Panc1 (cell line): ENCODE measurements around the gene POLD2. TPM values are rescaled to one million over a fixed set of nuclear protein-coding genes. Genes with fewer than 3 reads are reported as not detected.

Experiments
- ATAC-seq: fragments of 200-7000 bp; cut with Tn5 transposase; 2 replicates; pipeline ENCODE4 v1.9.1; 2020; ENCODE audit warnings: mild to moderate bottlenecking, moderate library complexity
- BruUV-seq: library from RNA; stranded (reverse); fragments of 400-500 nt; replicated peaks from 2 replicates; lab custom pipeline; 2021; lab: Mats Ljungman, UMichigan
- CTCF ChIA-PET: fragments of 300-600 bp; sonication (Branson Sonifier 250); formaldehyde crosslinking; loops from one replicate; lab custom pipeline; 2022; ENCODE audit warnings: antibody characterized with exemption; lab: Charles Lee
- POLR2A ChIA-PET: fragments of 300-600 bp; sonication (Branson Sonifier 250); formaldehyde crosslinking; loops from one replicate; lab custom pipeline; 2022; ENCODE audit warnings: antibody characterized with exemption; lab: Charles Lee
- DNase-seq: peaks from one replicate; pipeline ENCODE4 v3.0.0-alpha.2; 2010; ENCODE audit warnings: low read depth, low spot score
- H3K27ac ChIP-seq: 2 replicates; pipeline ENCODE4 v1.5.1; 2011; ENCODE audit warnings: mild to moderate bottlenecking, low read length, inconsistent platforms
- H3K27me3 ChIP-seq: fragments of 200-500 bp; sonication (Bioruptor generic); 2 replicates; pipeline ENCODE4 v1.6.0; 2014; ENCODE audit warnings: low read length, inconsistent platforms; ENCODE audit not compliant: control insufficient read depth, insufficient read depth
- H3K36me3 ChIP-seq: fragments of 200-500 bp; sonication (Bioruptor generic); 2 replicates; pipeline ENCODE4 v1.5.1; 2014; ENCODE audit warnings: inconsistent platforms, mild to moderate bottlenecking, low read length, moderate library complexity; ENCODE audit not compliant: control insufficient read depth, insufficient read depth
- H3K4me1 ChIP-seq: 2 replicates; pipeline ENCODE4 v1.5.1; 2011; ENCODE audit warnings: inconsistent platforms, mild to moderate bottlenecking, low read length, moderate library complexity; ENCODE audit not compliant: control insufficient read depth, insufficient read depth
- H3K4me3 ChIP-seq, 2 experiments: 2 replicates each; pipeline ENCODE4 v1.5.1; 2011 to 2012; ENCODE audit warnings: low read depth in 2 of 2, low read length in 2 of 2, mild to moderate bottlenecking in 2 of 2, inconsistent platforms in 1 of 2, moderate library complexity in 1 of 2
- H3K9me3 ChIP-seq: fragments of 200-500 bp; sonication (Bioruptor generic); 2 replicates; pipeline ENCODE4 v1.5.1; 2014; ENCODE audit warnings: low read depth, mild to moderate bottlenecking, inconsistent platforms, low read length, moderate library complexity; ENCODE audit not compliant: control insufficient read depth, insufficient read depth
- POLR2AphosphoS5 ChIP-seq: IDR thresholded peaks from 2 replicates; pipeline ENCODE4 v1.6.1; 2012; ENCODE audit warnings: mild to moderate bottlenecking, low read depth, low read length, moderate library complexity
- SIN3A ChIP-seq: IDR thresholded peaks from 2 replicates; pipeline ENCODE4 v1.6.1; 2012; ENCODE audit warnings: low read depth, mild to moderate bottlenecking, low read length, moderate library complexity, borderline replicate concordance; ENCODE audit not compliant: insufficient read depth
- TCF7L2 ChIP-seq: IDR thresholded peaks from 2 replicates; pipeline ENCODE4 v1.6.1; 2011; ENCODE audit warnings: mild to moderate bottlenecking, low read depth, low read length, inconsistent platforms
- in situ Hi-C: cut with HindIII; loops from 2 replicates; pipeline ENCODE4 v1.10.0; 2016; ENCODE audit warnings: low sequenced_read_pairs, low pct_unique_long_range_greater_than_20kb
- intact Hi-C: fragments of 100-400 bp; cut with micrococcal nuclease; formaldehyde crosslinking; loops from one replicate; pipeline ENCODE4 v1.10.0; 2022; ENCODE audit not compliant: unreplicated experiment
- total RNA-seq: library from RNA; stranded (reverse); gene quantifications from one replicate; pipeline ENCODE4 v1.2.1, GENCODE V29; 2021; ENCODE audit not compliant: unreplicated experiment
- TF ChIP-seq, protein P1 (sequence below): fragments of 450-650 bp; IDR thresholded peaks from 2 replicates; pipeline ENCODE4 v1.5.1; 2017; ENCODE audit warnings: mild to moderate bottlenecking
- TF ChIP-seq, protein P2 (sequence below), 2 experiments: IDR thresholded peaks; 2 replicates each; pipeline ENCODE4 v1.6.1; 2011 to 2012; ENCODE audit warnings: low read depth in 2 of 2, control low read depth in 1 of 2, low read length in 1 of 2, mild to moderate bottlenecking in 1 of 2, moderate library complexity in 1 of 2; ENCODE audit not compliant: insufficient read depth in 1 of 2

The POLD2 gene
- total RNA-seq, 1 experiment from 2014 or later: 195 TPM

DNA sequence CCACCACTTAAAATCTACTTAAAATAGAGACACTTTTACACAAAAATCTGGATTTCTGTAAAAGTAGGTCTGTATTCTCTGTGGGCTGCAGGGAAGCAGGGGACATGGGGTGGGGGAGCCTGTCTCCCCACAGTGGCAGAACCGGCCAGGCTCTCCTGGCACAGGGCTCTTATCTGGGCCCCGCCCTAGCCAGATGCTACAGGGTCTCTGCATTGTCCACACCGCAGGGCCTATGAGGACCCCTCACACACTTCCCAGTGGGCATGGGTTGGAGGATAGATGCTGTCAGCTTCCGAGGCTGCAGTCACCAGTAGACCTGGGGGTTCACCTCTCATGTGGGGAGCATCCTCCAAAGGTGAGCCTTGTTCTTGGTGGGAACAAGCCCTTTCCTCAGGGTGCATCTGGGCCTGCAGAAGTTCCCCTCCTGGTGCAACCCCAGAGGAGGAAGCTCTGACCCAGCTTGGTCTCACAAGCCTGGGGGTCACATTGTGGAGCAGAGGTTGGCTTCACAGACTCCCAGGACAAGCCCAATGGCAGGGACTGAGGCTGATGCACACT lies 33.2 kb upstream of the POLD2 start:
- no peak for TF ChIP-seq POLR2AphosphoS5
- TF ChIP-seq SIN3A: no peak
- TF ChIP-seq, protein P1, sequence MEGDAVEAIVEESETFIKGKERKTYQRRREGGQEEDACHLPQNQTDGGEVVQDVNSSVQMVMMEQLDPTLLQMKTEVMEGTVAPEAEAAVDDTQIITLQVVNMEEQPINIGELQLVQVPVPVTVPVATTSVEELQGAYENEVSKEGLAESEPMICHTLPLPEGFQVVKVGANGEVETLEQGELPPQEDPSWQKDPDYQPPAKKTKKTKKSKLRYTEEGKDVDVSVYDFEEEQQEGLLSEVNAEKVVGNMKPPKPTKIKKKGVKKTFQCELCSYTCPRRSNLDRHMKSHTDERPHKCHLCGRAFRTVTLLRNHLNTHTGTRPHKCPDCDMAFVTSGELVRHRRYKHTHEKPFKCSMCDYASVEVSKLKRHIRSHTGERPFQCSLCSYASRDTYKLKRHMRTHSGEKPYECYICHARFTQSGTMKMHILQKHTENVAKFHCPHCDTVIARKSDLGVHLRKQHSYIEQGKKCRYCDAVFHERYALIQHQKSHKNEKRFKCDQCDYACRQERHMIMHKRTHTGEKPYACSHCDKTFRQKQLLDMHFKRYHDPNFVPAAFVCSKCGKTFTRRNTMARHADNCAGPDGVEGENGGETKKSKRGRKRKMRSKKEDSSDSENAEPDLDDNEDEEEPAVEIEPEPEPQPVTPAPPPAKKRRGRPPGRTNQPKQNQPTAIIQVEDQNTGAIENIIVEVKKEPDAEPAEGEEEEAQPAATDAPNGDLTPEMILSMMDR: no peak
- TF ChIP-seq TCF7L2: no peak
- TF ChIP-seq, protein P2, sequence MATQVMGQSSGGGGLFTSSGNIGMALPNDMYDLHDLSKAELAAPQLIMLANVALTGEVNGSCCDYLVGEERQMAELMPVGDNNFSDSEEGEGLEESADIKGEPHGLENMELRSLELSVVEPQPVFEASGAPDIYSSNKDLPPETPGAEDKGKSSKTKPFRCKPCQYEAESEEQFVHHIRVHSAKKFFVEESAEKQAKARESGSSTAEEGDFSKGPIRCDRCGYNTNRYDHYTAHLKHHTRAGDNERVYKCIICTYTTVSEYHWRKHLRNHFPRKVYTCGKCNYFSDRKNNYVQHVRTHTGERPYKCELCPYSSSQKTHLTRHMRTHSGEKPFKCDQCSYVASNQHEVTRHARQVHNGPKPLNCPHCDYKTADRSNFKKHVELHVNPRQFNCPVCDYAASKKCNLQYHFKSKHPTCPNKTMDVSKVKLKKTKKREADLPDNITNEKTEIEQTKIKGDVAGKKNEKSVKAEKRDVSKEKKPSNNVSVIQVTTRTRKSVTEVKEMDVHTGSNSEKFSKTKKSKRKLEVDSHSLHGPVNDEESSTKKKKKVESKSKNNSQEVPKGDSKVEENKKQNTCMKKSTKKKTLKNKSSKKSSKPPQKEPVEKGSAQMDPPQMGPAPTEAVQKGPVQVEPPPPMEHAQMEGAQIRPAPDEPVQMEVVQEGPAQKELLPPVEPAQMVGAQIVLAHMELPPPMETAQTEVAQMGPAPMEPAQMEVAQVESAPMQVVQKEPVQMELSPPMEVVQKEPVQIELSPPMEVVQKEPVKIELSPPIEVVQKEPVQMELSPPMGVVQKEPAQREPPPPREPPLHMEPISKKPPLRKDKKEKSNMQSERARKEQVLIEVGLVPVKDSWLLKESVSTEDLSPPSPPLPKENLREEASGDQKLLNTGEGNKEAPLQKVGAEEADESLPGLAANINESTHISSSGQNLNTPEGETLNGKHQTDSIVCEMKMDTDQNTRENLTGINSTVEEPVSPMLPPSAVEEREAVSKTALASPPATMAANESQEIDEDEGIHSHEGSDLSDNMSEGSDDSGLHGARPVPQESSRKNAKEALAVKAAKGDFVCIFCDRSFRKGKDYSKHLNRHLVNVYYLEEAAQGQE (IDR thresholded peaks at IDR 0.05; ENCODE audit: insufficient read depth in 1 of 2, low read depth in 2 of 2, low read length in 1 of 2): no peak
- no peak for ATAC-seq
- Histone ChIP-seq H3K4me1 (0 out of 2 replicates have a peak, but pooled peaks cover 4% of the 10 kb centered on the region), H3K36me3 (no peaks in the 10 kb centered on the region), H3K27me3 (no peaks in the 10 kb centered on the region), H3K4me3 (no peak overlapping the region), H3K27ac (no peak overlapping the region), H3K9me3 (no peaks in the 10 kb centered on the region)
- ChIA-PET CTCF (no interaction called here), POLR2A (interaction anchor here (0.6 kb wide), 1 partner anchor 422 kb away, joined by 7 read pairs; no protein-coding TSS in a partner anchor)
- BruUV-seq: no TSS peak
- no peak for DNase-seq
- intact Hi-C loops (no loop called here), in situ Hi-C loops (no loop called here)

DNA sequence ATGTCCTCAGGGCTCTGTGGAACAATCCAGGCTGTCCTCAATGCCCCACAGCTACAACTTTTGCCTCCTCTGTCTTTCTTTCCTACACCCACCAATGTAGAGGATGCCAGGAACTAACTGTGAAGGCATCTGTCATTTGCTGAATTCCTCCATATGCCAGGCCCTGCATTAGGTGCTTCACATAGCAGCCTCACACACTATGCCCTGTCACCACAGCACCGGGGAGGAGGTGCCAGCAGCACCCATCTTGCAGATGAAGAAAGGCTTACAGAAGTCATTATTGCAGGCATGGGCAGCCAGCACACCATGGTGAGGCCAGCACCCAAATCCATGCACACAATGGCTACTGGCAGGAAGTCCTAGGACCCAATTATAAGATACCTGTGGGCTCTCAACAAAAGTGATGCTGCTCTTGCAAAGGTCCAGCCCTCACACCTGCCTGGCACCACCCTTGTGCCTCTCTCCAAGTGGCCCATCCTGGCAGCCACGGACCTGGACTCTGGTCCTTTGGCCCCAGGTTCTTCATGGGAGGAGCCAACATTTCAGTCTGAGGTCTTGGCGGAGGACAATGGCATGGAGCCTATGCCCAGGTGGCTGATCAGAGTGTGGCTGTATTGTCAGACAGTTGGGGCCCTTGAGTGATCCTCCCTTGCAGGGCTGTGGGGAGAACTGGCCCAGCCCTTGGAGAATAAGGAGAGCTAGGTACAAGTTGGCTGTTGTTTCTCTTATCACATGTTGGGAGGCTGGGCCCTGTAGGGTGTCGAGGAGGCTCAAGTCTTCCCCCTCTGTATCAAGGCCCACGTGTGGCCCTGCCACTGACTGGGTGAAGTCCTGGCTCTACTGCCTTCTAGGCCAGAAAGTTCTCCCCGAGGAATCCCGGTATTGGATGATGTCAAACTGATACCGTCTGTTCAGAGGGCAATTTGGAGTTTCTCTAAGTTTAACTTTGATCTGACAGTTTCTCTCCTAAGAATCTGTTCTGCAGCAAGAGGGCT lies 32.1 kb upstream of the POLD2 start:
- DNase-seq (no peak), ATAC-seq (no peak)
- H3K36me3 ChIP-seq: no peaks in the 10 kb centered on the region
- no peaks in the 10 kb centered on the region for H3K9me3 ChIP-seq
- no TSS peak for BruUV-seq
- intact Hi-C loops: no loop called here
- CTCF ChIA-PET: no interaction called here
- no peaks in the 10 kb centered on the region for H3K27me3 ChIP-seq
- no peak overlapping the region for H3K27ac ChIP-seq
- in situ Hi-C loops: no loop called here
- H3K4me3 ChIP-seq: no peak overlapping the region
- POLR2A ChIA-PET: no interaction called here
- H3K4me1 ChIP-seq: 0 out of 2 replicates have a peak, but pooled peaks cover 4% of the 10 kb centered on the region
- TF ChIP-seq SIN3A (no peak), POLR2AphosphoS5 (no peak), TCF7L2 (no peak)
- TF ChIP-seq, protein P2 (IDR thresholded peaks at IDR 0.05; ENCODE audit: insufficient read depth in 1 of 2, low read depth in 2 of 2, low read length in 1 of 2): no peak
- TF ChIP-seq, protein P1: no peak
